CD8-positive, alpha-beta memory T cell (primary cell): ENCODE data around the gene IPP. TPM values are rescaled to one million over a fixed set of nuclear protein-coding genes. Genes with fewer than 3 reads are reported as not detected.
"Not testable (repeated sequence)": the region's sequence is repeated elsewhere in the genome, so short reads cannot be mapped to it uniquely, and the experiment has no call there.

Source experiments
- CTCF ChIA-PET: fragments of 350-600 bp; sonication (Branson Sonifier 250); formaldehyde crosslinking; loops from one replicate; lab custom pipeline; 2021; ENCODE audit warnings: antibody characterized with exemption; lab: Charles Lee
- POLR2A ChIA-PET: fragments of 350-600 bp; sonication (Branson Sonifier 250); formaldehyde crosslinking; loops from one replicate; lab custom pipeline; 2021; ENCODE audit warnings: antibody characterized with exemption; lab: Charles Lee
- DNase-seq, 5 donors: peaks; one replicate each; pipeline versions ENCODE4 v3.0.0 to v3.0.0-alpha.2; 2020 to 2022; ENCODE audit warnings: mixed read lengths in 1 of 5
- H3K27ac ChIP-seq: one replicate; pipeline ENCODE4 v1.7.0; 2013; ENCODE audit warnings: low read depth, mild to moderate bottlenecking, low read length, moderate library complexity
- H3K27me3 ChIP-seq: 2 replicates; pipeline ENCODE4 v1.7.0; 2013; ENCODE audit warnings: low read length, mild to moderate bottlenecking; ENCODE audit not compliant: insufficient read depth, poor library complexity, severe bottlenecking
- H3K36me3 ChIP-seq: 2 replicates; pipeline ENCODE4 v1.7.0; 2013; ENCODE audit warnings: mild to moderate bottlenecking, low read length, moderate library complexity; ENCODE audit not compliant: insufficient read depth
- H3K4me1 ChIP-seq: 2 replicates; pipeline ENCODE4 v1.7.0; 2013; ENCODE audit warnings: mild to moderate bottlenecking, low read length, moderate library complexity; ENCODE audit not compliant: insufficient read depth
- H3K4me3 ChIP-seq: 2 replicates; pipeline ENCODE4 v1.7.0; 2013; ENCODE audit warnings: mild to moderate bottlenecking, low read length
- H3K9me3 ChIP-seq: 2 replicates; pipeline ENCODE4 v1.7.0; 2013; ENCODE audit warnings: mild to moderate bottlenecking, low read length
- H3K27ac Mint-ChIP-seq, 8 donors: one replicate each; pipeline ENCODE4 v1.8.0; 2020 to 2021; ENCODE audit warnings: mixed read lengths in 8 of 8, mild to moderate bottlenecking in 6 of 8, inconsistent platforms in 3 of 8, moderate library complexity in 3 of 8
- H3K27me3 Mint-ChIP-seq, 2 donors: one replicate each; pipeline ENCODE4 v1.8.0; 2020 to 2021; ENCODE audit warnings: mixed read lengths in 2 of 2, mild to moderate bottlenecking in 1 of 2, moderate library complexity in 1 of 2
- H3K36me3 Mint-ChIP-seq, 3 donors: one replicate each; pipeline ENCODE4 v1.8.0; 2020 to 2021; ENCODE audit warnings: mixed read lengths in 3 of 3, inconsistent platforms in 1 of 3, mild to moderate bottlenecking in 1 of 3
- H3K4me1 Mint-ChIP-seq, 3 donors: one replicate each; pipeline ENCODE4 v1.8.0; 2020 to 2021; ENCODE audit warnings: mixed read lengths in 3 of 3, inconsistent platforms in 1 of 3, mild to moderate bottlenecking in 1 of 3
- H3K4me3 Mint-ChIP-seq, 7 donors: one replicate each; pipeline ENCODE4 v1.8.0; 2020 to 2021; ENCODE audit warnings: mixed read lengths in 7 of 7, mild to moderate bottlenecking in 6 of 7, moderate library complexity in 4 of 7, inconsistent platforms in 2 of 7
- H3K9me3 Mint-ChIP-seq, 5 donors: one replicate each; pipeline ENCODE4 v1.8.0; 2020 to 2022; ENCODE audit warnings: mixed read lengths in 5 of 5, mild to moderate bottlenecking in 3 of 5, moderate library complexity in 2 of 5, inconsistent platforms in 1 of 5
- polyA plus RNA-seq: library from polyadenylated mRNA; unstranded; fragments of 300-500 nt; fragmentation: Illumina TruSeq; gene quantifications from one replicate; pipeline ENCODE4 v1.2.3, GENCODE V29; 2021
- total RNA-seq, 2 experiments: library from RNA; stranded (reverse); gene quantifications; one replicate each; pipeline ENCODE4 v1.2.3, GENCODE V29; 2021

The IPP gene
- total and polyA plus RNA-seq, 3 experiments from 2014 or later, result 15.0 to 19.4 (median 18.3) TPM

DNA sequence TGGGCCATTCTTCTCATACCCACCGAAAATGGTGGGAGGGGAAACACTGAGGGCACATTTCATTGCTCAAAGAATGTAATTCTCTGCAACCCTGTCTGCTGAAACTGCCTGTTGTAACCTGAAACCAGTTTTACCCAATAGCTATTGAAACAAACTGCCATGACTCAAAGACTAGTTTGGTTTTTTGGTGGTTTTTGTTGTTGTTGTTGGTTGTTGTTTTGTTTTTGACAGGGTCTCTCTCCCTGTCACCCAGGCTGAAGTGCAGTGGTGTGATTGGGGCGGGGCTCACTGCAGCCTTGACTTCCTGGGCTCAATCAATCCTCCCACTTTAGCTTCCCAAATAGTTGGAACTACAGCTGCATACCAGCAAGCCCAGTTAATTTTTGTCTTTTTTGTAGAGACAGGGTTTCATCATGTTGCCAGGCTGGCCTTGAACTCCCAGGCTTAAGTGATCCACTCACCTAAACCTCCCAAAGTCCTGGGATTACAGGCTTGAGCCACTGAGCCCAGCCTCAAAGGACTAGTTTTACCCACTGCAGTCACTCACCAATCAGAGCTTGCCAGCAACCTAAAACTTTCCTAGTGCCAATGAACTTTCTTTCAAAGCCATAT lies 2.1 kb upstream of the IPP start:
- H3K4me3 Mint-ChIP-seq, result peak overlapping the region in 1 of 7 donors; percentile 66
- peaks cover 21 to 30% (median 25%) of the 10 kb centered on the region in 3 donors for H3K4me1 Mint-ChIP-seq
- Histone ChIP-seq H3K4me1 (peaks cover 13% of the 10 kb centered on the region), H3K4me3 (no peak overlapping the region), H3K27ac (peak overlapping the region; percentile 72), H3K27me3 (no peaks in the 10 kb centered on the region), H3K9me3 (no peaks in the 10 kb centered on the region), H3K36me3 (no peaks in the 10 kb centered on the region)
- H3K27me3 Mint-ChIP-seq, result no peaks in the 10 kb centered on the region
- CTCF ChIA-PET, result no interaction called here
- POLR2A ChIA-PET, result no interaction called here
- no peak for DNase-seq
- H3K9me3 Mint-ChIP-seq, result no peaks in the 10 kb centered on the region
- H3K27ac Mint-ChIP-seq, result peak overlapping the region in 4 of 8 donors; percentile 17 to 81 (median 50)
- H3K36me3 Mint-ChIP-seq, result peaks cover 0 to 10% (median 0%) of the 10 kb centered on the region in 3 donors

DNA sequence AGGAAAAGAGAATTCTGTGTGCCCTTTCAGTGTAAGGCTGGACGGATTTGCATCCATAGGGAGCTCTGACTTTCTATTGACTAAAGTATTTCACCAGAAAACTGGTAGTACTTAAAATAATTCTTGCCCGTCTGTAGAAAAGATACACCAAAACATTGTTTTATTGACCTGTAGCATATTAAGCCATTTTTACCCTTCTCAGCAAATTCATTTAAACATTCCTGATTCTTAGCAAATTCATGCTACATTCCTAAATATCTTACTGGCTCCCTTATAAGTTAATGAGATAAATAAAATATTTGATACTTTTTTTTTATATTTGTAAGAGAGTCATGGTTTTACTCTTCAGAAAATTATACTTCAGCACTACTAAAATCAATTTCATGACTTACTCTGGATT lies 1.6 kb upstream of the IPP start:
- CTCF ChIA-PET, result no interaction called here
- H3K4me1 ChIP-seq, result peaks cover 13% of the 10 kb centered on the region
- H3K27ac ChIP-seq, result peak overlapping the region; percentile 72
- DNase-seq, result no peak
- H3K9me3 ChIP-seq, result no peaks in the 10 kb centered on the region
- no peaks in the 10 kb centered on the region for H3K27me3 ChIP-seq
- Mint-ChIP-seq H3K9me3 (no peaks in the 10 kb centered on the region), H3K36me3 (peaks cover 0 to 10% (median 0%) of the 10 kb centered on the region in 3 donors), H3K27ac (peak overlapping the region; percentile 48 to 91 (median 78)), H3K4me3 (peak overlapping the region in 6 of 7 donors; percentile 39 to 70 (median 56)), H3K27me3 (no peaks in the 10 kb centered on the region), H3K4me1 (peaks cover 21 to 35% (median 25%) of the 10 kb centered on the region in 3 donors)
- POLR2A ChIA-PET, result no interaction called here
- no peaks in the 10 kb centered on the region for H3K36me3 ChIP-seq
- no peak overlapping the region for H3K4me3 ChIP-seq

DNA sequence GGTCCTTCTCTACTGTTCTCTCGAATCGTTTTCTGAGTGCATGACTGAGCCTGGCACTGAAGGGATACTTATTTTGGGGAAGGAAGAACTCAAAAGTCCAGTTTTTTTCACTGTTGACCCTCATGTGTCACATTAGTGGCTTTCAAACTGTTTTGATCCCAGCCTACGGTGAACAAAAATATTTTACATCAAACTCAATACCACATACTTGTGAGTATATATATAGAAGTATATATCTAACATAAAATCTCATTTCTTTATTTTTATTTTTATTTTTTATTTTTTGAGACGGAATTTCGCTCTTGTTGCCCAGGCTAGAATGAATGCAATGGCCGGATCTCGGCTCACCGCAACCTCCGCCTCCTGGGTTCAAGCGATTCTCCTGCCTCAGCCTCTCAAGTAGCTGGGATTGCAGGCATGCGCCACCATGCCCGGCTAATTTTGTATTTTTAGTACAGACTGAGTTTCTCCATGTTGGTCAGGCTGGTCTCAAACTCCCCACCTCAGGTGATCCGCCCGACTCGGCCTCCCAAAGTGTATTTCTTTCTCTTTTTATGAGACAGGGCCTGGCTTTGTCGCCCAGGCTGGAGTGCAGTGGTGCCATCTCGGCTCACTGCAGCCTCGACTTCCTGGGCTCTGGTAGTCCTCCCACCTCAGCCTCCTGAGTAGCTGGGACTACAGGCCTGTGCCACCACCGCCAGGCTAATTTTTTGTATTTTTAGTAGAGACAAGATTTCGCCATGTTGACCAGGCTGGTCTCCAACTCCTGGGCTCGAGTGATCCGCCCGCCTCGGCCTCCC lies 786 bp upstream of the IPP start:
- H3K9me3 ChIP-seq, H3K27me3 Mint-ChIP-seq, POLR2A ChIA-PET, H3K27me3 ChIP-seq, H3K9me3 Mint-ChIP-seq, H3K36me3 ChIP-seq, DNase-seq: not testable (repeated sequence)
- peak overlapping the region; percentile 81 for H3K27ac ChIP-seq
- Mint-ChIP-seq H3K4me3 (peak overlapping the region; percentile 96 to 99 (median 98)), H3K4me1 (peaks cover 25 to 42% (median 33%) of the 10 kb centered on the region in 3 donors), H3K27ac (peak overlapping the region; percentile 99 to 100 (median 100)), H3K36me3 (peaks cover 0 to 11% (median under 1%) of the 10 kb centered on the region in 3 donors)
- H3K4me3 ChIP-seq, result peak overlapping the region; percentile 61
- CTCF ChIA-PET, result interaction anchor here (0.6 kb wide), 1 partner anchor 66 kb away, joined by 3 read pairs; no protein-coding TSS in a partner anchor
- peaks cover 13% of the 10 kb centered on the region for H3K4me1 ChIP-seq

DNA sequence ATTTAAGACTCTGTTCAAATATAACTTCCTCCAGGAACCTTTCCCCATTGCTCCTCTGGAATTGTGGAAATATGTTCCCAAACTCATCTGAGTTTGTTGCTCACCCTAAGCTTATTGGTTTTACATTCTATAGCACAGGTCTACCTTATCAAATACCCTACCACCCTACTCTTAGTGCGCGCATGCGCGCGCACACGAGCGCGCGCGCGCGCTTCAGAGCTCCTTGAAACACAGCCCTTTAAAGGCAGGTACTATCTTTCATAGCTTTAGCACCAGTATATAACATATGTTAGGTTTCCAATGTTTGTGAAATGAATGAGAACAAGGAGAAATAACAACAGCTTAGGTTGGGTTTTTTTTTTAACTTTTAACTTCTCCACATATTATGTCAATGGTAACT lies 3.5 kb downstream of the IPP start:
- H3K4me3 Mint-ChIP-seq, result no peak overlapping the region
- peak overlapping the region in 3 of 8 donors; percentile 17 to 80 (median 22) for H3K27ac Mint-ChIP-seq
- H3K4me1 Mint-ChIP-seq, result peaks cover 28 to 56% (median 41%) of the 10 kb centered on the region in 3 donors

DNA sequence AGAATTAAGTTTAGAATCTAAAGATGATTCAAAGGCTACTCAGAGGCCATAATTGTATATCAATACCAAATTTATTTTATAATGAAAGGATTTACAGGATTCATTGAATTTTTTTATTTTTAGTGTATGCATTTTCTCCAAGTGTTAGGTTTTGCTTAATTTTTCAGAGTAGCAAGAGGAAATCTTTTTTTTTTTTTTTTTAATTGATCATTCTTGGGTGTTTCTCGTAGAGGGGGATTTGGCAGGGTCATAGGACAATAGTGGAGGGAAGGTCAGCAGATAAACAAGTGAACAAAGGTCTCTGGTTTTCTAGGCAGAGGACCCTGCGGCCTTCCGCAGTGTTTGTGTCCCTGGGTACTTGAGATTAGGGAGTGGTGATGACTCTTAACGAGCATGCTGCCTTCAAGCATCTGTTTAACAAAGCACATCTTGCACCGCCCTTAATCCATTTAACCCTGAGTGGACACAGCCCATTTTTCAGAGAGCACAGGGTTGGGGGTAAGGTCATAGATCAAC lies 10.8 kb downstream of the IPP start:
- POLR2A ChIA-PET, H3K36me3 ChIP-seq, DNase-seq, H3K27me3 Mint-ChIP-seq, H3K27ac Mint-ChIP-seq, H3K4me3 Mint-ChIP-seq, H3K4me1 ChIP-seq, H3K27me3 ChIP-seq, H3K4me3 ChIP-seq, H3K27ac ChIP-seq, CTCF ChIA-PET, H3K9me3 Mint-ChIP-seq, H3K9me3 ChIP-seq: not testable (repeated sequence)
- H3K4me1 Mint-ChIP-seq, result peaks cover 20 to 45% (median 44%) of the 10 kb centered on the region in 3 donors
- peaks cover 12 to 40% (median 16%) of the 10 kb centered on the region in 3 donors for H3K36me3 Mint-ChIP-seq

More for the DNA sequence above, 3.5 kb downstream of the IPP start:
- Mint-ChIP-seq H3K27me3 (no peaks in the 10 kb centered on the region), H3K36me3 (peaks cover 6 to 35% (median 7%) of the 10 kb centered on the region in 3 donors), H3K9me3 (no peaks in the 10 kb centered on the region)
- H3K4me1 ChIP-seq, result peaks cover 7% of the 10 kb centered on the region
- H3K9me3 ChIP-seq, result no peaks in the 10 kb centered on the region
- H3K27ac ChIP-seq, result no peak overlapping the region
- POLR2A ChIA-PET, result interaction anchor here (0.8 kb wide), 1 partner anchor 13 kb away, joined by 4 read pairs; no protein-coding TSS in a partner anchor
- no peaks in the 10 kb centered on the region for H3K36me3 ChIP-seq
- CTCF ChIA-PET, result no interaction called here
- H3K27me3 ChIP-seq, result no peaks in the 10 kb centered on the region
- DNase-seq, result no peak
- no peak overlapping the region for H3K4me3 ChIP-seq

DNA sequence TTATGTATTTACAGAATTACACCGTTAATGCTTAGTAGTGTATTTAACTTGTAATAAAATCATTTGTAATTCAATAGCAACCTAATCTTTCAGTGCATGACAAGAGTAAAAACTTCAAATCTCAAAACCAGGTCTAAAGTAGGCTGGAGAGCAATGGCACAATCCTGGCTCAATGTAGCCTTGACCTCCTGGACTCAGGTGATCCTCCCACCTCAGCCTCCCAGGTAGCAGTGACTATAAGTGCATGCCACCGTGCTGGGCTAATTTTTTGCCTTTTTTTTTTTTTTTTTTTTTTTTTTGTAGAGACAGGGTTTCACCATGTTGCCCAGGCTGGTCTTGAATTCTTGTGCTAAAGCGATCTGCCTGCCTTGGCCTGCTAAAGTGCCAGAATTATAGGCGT lies 11.3 kb downstream of the IPP start:
- no peaks in the 10 kb centered on the region for H3K9me3 ChIP-seq
- H3K4me1 ChIP-seq, result no peaks in the 10 kb centered on the region
- Mint-ChIP-seq H3K4me1 (peaks cover 19 to 45% (median 42%) of the 10 kb centered on the region in 3 donors), H3K4me3 (no peak overlapping the region), H3K36me3 (peaks cover 12 to 36% (median 15%) of the 10 kb centered on the region in 3 donors), H3K27ac (no peak overlapping the region), H3K9me3 (no peaks in the 10 kb centered on the region), H3K27me3 (no peaks in the 10 kb centered on the region)
- ChIA-PET CTCF (no interaction called here), POLR2A (no interaction called here)
- H3K27ac ChIP-seq, result no peak overlapping the region
- DNase-seq, result no peak
- no peaks in the 10 kb centered on the region for H3K27me3 ChIP-seq
- no peak overlapping the region for H3K4me3 ChIP-seq
- peaks cover 6% of the 10 kb centered on the region for H3K36me3 ChIP-seq

DNA sequence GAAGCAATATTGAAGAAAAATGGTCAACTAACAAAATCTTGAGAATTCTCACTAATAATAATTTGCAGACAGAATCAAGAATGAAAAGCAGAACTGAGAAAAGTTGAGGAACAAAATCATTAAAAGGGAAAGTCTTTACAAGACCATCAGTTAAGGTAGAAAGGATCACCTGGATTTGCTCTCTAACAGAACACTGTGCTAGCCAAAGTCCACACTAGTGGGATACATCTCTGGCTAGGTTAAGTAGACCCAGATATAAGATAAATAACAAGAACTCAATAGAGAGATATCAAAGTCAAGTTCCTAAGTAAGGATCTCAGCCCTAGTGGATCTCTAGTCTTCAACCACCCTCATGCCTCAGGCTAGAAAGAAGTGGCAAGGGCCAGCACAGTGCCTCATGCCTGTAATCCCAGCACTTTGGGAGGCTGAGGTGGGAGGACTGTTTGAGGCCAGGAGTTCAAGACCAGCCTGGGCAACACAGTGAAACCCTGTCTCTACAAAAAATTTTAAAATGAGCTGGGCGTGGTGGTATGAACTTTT lies 19.6 kb downstream of the IPP start:
- Histone ChIP-seq H3K36me3 (no peaks in the 10 kb centered on the region), H3K4me3 (no peak overlapping the region), H3K27ac (no peak overlapping the region), H3K27me3 (no peaks in the 10 kb centered on the region), H3K4me1 (no peaks in the 10 kb centered on the region), H3K9me3 (no peaks in the 10 kb centered on the region)
- no peaks in the 10 kb centered on the region for H3K9me3 Mint-ChIP-seq
- CTCF ChIA-PET, result no interaction called here
- POLR2A ChIA-PET, result no interaction called here
- H3K36me3 Mint-ChIP-seq, result peaks cover 0 to 30% (median 3%) of the 10 kb centered on the region in 3 donors
- no peaks in the 10 kb centered on the region for H3K27me3 Mint-ChIP-seq
- H3K4me3 Mint-ChIP-seq, result no peak overlapping the region
- DNase-seq, result no peak
- H3K4me1 Mint-ChIP-seq, result peaks cover 11 to 14% (median 11%) of the 10 kb centered on the region in 3 donors
- peak overlapping the region in 2 of 8 donors; percentile 8 to 64 for H3K27ac Mint-ChIP-seq
